DND-41 (cell line): Measurements from ENCODE around the gene MROH2A.

Source experiments
- ATAC-seq: fragments of 200-7000 bp; cut with Tn5 transposase; 3 replicates; pipeline ENCODE4 v1.9.1; 2021; ENCODE audit warnings: low read depth; ENCODE audit not compliant: insufficient read depth
- DNase-seq: peaks from one replicate; pipeline ENCODE4 v3.0.0-alpha.2; 2020
- H2AFZ ChIP-seq: 2 replicates; pipeline ENCODE4 v1.6.0; 2012; ENCODE audit warnings: low read depth, low read length
- H3K27ac ChIP-seq: 2 replicates; pipeline ENCODE4 v1.5.1; 2012; ENCODE audit warnings: low read length, inconsistent platforms
- H3K27me3 ChIP-seq: fragments of 200-600 bp; sonication (generic); 2 replicates; pipeline ENCODE4 v1.6.0; 2012; ENCODE audit warnings: low read length, mild to moderate bottlenecking, inconsistent platforms; ENCODE audit not compliant: insufficient read depth, poor library complexity
- H3K36me3 ChIP-seq: 2 replicates; pipeline ENCODE4 v1.5.1; 2012; ENCODE audit warnings: low read length, inconsistent platforms; ENCODE audit not compliant: insufficient read depth
- H3K4me1 ChIP-seq: 2 replicates; pipeline ENCODE4 v1.5.1; 2012; ENCODE audit warnings: mild to moderate bottlenecking, low read length; ENCODE audit not compliant: insufficient read depth
- H3K4me2 ChIP-seq: 2 replicates; pipeline ENCODE4 v1.6.0; 2012; ENCODE audit warnings: mild to moderate bottlenecking, moderate library complexity, low read length, inconsistent platforms; ENCODE audit not compliant: insufficient read depth
- H3K4me3 ChIP-seq, 2 experiments: fragments of 200-600 bp in 1 of 2; shearing (Covaris generic) in 1 of 2; 2 replicates each; pipeline ENCODE4 v1.5.1; 2012 to 2016; ENCODE audit warnings: inconsistent platforms in 2 of 2, low read length in 2 of 2, mild to moderate bottlenecking in 2 of 2, low read depth in 1 of 2, moderate library complexity in 1 of 2
- H3K79me2 ChIP-seq: 2 replicates; pipeline ENCODE4 v1.6.0; 2012; ENCODE audit warnings: low read length, inconsistent platforms; ENCODE audit not compliant: insufficient read depth
- H3K9ac ChIP-seq: 2 replicates; pipeline ENCODE4 v1.6.0; 2012; ENCODE audit warnings: low read depth, mild to moderate bottlenecking, inconsistent platforms, low read length, moderate library complexity
- H3K9me3 ChIP-seq: 2 replicates; pipeline ENCODE4 v1.5.1; 2012; ENCODE audit warnings: low read length, moderate library complexity, mild to moderate bottlenecking, inconsistent platforms; ENCODE audit not compliant: insufficient read depth, severe bottlenecking
- H4K20me1 ChIP-seq: 2 replicates; pipeline ENCODE4 v1.6.0; 2012; ENCODE audit warnings: low read length; ENCODE audit not compliant: insufficient read depth
- EZH2 ChIP-seq: IDR thresholded peaks from 3 replicates; pipeline ENCODE4 v1.6.1; 2012; ENCODE audit warnings: borderline replicate concordance, low read depth, mild to moderate bottlenecking, moderate library complexity, low read length, inconsistent platforms; ENCODE audit not compliant: severe bottlenecking
- TF ChIP-seq, protein P1 (sequence below): IDR thresholded peaks from 2 replicates; pipeline ENCODE4 v1.5.1; 2012; ENCODE audit warnings: borderline replicate concordance, low read length, moderate library complexity, mild to moderate bottlenecking; ENCODE audit not compliant: poor library complexity, severe bottlenecking; ENCODE audit errors: extremely low read depth

MROH2A gene

GRCh38 chr2:233854241-233854981 is 76.3 kb downstream of the MROH2A start, which contains the start of gene HJURP:
HJURP (minus strand) TSS chr2:233854535; CDS start chr2:233854500, 35 bp downstream.
- Histone ChIP-seq H3K4me3 (peak within 1 kb of the TSS; percentile 94), H3K9me3 (no peaks in the 10 kb centered on the region), H4K20me1 (peaks cover 39% of the 10 kb centered on the region), H3K79me2 (peaks cover 58% of the 10 kb centered on the region), H3K4me1 (peaks cover 52% of the 10 kb centered on the region), H3K9ac (peak within 1 kb of the TSS; percentile 99), H3K27ac (peak within 1 kb of the TSS; percentile 99), H3K4me2 (peak within 1 kb of the TSS; percentile 84), H3K27me3 (no peaks in the 10 kb centered on the region), H3K36me3 (peaks cover 48% of the 10 kb centered on the region), H2AFZ (peak within 1 kb of the TSS; percentile 87)
- TF ChIP-seq, protein P1, sequence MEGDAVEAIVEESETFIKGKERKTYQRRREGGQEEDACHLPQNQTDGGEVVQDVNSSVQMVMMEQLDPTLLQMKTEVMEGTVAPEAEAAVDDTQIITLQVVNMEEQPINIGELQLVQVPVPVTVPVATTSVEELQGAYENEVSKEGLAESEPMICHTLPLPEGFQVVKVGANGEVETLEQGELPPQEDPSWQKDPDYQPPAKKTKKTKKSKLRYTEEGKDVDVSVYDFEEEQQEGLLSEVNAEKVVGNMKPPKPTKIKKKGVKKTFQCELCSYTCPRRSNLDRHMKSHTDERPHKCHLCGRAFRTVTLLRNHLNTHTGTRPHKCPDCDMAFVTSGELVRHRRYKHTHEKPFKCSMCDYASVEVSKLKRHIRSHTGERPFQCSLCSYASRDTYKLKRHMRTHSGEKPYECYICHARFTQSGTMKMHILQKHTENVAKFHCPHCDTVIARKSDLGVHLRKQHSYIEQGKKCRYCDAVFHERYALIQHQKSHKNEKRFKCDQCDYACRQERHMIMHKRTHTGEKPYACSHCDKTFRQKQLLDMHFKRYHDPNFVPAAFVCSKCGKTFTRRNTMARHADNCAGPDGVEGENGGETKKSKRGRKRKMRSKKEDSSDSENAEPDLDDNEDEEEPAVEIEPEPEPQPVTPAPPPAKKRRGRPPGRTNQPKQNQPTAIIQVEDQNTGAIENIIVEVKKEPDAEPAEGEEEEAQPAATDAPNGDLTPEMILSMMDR: no peak
- no peak for TF ChIP-seq EZH2
- ATAC-seq (peak; percentile 94), DNase-seq (peak; percentile 95)

GRCh38 chr2:233855345-233855744 is 77.2 kb downstream of the MROH2A start:
- Histone ChIP-seq H4K20me1 (peaks cover 30% of the 10 kb centered on the region), H3K9me3 (no peaks in the 10 kb centered on the region), H3K4me1 (peaks cover 44% of the 10 kb centered on the region), H3K4me2 (peak overlapping the region; percentile 84), H3K36me3 (peaks cover 38% of the 10 kb centered on the region), H3K27me3 (peaks cover 4% of the 10 kb centered on the region), H3K4me3 (peak overlapping the region in 1 of 2 experiments; percentile 94; a peak in 2 of 4 replicates), H3K9ac (peak overlapping the region; percentile 99), H2AFZ (peak overlapping the region; percentile 70), H3K79me2 (peaks cover 48% of the 10 kb centered on the region), H3K27ac (peak overlapping the region; percentile 99)
- DNase-seq (no peak), ATAC-seq (no peak)
- TF ChIP-seq, protein P1: no peak
- no peak for TF ChIP-seq EZH2

GRCh38 chr2:233856184-233856583 is 78.1 kb downstream of the MROH2A start:
- Histone ChIP-seq H3K79me2 (peaks cover 40% of the 10 kb centered on the region), H2AFZ (no peak overlapping the region), H3K4me1 (peaks cover 35% of the 10 kb centered on the region), H3K4me3 (no peak overlapping the region), H3K27me3 (peaks cover 4% of the 10 kb centered on the region), H3K4me2 (no peak overlapping the region), H3K36me3 (peaks cover 30% of the 10 kb centered on the region), H3K9ac (no peak overlapping the region), H4K20me1 (peaks cover 21% of the 10 kb centered on the region; the same call in 1 of the 2 replicates), H3K9me3 (no peaks in the 10 kb centered on the region), H3K27ac (no peak overlapping the region)
- ATAC-seq: no peak
- no peak for DNase-seq
- TF ChIP-seq EZH2: no peak
- TF ChIP-seq, protein P1: no peak
